ENCODE data around the gene INA.

INA gene

DNA sequence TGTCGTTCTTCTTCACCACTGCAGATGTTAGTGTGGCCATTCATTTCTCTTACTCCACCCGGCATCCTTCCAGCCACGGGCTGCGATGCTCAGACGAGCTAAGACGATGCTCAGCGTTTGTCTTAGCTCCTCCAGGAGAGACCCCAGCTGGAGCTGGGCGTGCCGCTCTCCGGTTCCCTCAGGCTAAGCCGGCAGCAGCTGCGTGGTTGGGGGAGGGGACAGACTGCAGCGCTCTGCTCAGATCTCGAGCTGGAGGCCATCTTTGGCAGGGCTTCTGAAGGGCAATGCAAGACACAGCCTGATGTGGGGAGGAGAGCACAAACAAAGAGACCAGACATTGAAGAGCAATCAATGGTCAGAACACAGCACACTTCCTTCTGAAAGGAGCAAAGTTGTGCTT, 4.8 kb downstream of the INA start:
- no peak for TF ChIP-seq ZNF274 (IDR thresholded peaks at IDR 0.05; ENCODE audit: low read depth, low read length)
- H3K4me3 ChIP-seq (ENCODE audit: low read length), result no peak overlapping the region

DNA sequence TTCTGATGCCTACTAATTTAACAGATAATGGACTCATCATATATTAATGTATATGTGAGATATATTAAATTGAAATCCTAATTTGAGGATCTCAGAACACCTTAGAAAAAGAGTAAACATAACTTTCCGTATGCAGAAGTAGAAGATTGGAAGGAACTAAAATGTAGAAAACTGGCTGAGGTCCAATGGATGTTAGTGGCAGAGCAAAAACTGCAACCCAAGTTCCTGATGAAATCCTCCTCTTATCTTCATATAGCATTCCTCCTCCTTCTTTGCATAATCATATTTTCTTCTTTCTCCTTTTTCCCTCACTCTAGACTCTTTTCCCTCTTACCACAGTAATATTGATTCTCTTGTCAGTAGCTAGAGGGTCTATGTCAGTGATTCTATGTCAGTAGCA, 6.0 kb downstream of the INA start:
- TF ChIP-seq ZNF274 (IDR thresholded peaks at IDR 0.05; ENCODE audit: low read depth, low read length), result no peak
- no peak overlapping the region for H3K4me3 ChIP-seq (ENCODE audit: low read length)

DNA sequence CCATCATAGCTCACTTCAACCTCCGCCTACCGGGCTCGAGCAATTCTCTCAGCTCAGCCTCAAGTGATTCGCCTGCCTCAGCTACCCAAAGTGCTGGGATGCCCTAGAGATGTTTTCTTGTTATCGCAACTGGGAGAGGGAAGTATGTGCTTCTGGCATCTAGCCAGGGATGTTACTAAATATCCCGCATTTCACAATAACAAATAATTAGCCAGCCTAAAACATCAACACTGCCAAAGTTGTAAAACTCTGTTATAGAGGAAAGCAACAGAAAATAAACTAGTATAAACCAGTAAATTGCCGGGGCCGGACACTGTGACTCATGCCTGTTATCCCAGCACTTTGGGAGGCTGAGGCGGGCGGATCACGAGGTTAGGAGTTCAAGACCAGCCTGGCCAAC, 7.2 kb downstream of the INA start:
- no peak for TF ChIP-seq ZNF274 (IDR thresholded peaks at IDR 0.05; ENCODE audit: low read depth, low read length)
- H3K4me3 ChIP-seq (ENCODE audit: low read length), result no peak overlapping the region

DNA sequence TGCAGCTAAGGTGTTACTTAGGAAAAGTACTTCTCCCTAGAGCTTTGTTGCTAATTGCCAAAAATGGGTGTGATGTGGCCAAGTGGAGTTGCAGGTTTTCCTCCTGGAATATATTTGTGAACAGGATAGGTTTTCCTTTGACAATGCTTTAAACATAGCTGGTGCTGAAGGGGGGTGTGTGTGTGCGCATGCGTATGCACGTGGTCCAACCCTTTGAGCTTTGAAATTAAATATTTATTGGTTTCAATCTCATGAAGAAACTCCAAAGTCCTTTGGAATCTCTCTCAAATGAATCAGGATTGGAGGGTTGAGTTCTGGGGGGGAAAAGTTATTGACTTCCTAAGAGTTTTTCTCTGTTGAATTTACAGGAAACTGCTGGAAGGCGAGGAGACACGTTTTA, 11.1 kb downstream of the INA start:
- no peak for TF ChIP-seq ZNF274 (IDR thresholded peaks at IDR 0.05; ENCODE audit: low read depth, low read length)

DNA sequence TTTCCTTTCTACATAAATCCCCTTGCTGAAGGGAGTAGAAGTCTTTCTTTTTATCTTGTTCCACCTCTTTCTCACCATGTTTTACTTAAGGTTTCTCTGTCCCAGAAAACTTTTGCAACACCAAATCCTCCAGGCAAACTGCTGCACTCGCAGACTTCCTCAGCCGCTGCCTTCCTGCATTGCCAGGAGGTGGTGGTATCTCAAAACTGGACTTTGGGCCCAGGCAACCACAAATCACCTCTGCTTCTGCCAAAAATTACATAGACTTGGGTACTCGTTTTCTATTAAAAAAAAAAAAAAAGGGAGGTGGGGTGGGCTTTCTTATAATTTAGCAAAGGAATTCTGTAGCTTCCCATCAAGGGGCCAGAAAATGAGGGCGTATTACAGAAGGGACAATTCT, 14.7 kb downstream of the INA start:
- no peak overlapping the region for H3K4me3 ChIP-seq (ENCODE audit: low read length)
- no peak for TF ChIP-seq ZNF274 (IDR thresholded peaks at IDR 0.05; ENCODE audit: low read depth, low read length)

More for the DNA sequence above, 11.1 kb downstream of the INA start:
- H3K4me3 ChIP-seq (ENCODE audit: low read length), result no peak overlapping the region

DNA sequence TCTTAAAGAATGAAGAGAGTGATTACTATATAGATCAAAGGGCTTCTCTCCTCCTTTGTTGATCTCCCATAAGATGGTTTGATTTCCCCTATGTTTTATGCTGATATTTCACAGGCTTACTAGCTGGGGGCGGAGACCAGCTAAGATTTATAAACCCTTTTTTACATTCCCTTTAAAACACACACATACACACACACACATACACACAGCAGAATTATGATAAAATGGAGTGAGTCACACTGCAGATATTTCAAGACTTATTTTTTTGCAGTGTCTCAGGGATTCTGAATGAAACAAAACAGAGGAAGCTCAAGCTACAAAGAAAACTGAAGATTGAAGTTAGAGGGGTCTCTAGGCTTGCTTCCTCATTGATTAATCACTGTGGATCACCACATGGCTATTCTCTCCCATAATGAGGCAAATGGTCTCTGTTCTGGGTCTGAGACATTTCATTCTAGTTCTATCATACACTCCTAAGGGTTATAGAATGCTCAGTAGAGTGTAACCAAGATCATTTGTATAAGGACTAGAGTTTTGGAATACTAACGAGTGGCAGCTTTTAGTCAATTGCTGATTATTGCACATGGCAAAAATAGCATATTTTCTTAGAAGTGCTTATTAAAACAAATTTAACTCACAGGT, 18.6 kb downstream of the INA start:
- TF ChIP-seq ZNF274 (IDR thresholded peaks at IDR 0.05; ENCODE audit: low read depth, low read length), result no peak
- H3K4me3 ChIP-seq (ENCODE audit: low read length), result no peak overlapping the region

DNA sequence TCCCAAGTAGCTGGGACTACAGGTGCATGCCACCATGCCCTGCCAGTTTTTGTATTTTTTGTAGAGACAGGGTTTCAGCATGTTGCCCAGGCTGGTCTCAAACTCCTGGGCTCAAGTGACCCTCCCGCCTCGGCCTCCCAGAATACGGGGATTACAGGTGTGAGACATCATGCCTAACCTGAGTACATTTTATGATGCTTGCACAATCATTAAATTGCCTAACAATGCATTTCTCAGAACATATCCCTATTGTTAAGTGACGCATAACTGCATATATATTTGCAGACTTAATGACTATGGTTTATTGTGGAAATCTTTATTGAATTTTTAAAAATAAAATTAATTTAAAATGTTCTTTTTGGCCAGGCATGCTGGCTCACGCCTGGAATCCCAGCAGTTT, 30.7 kb downstream of the INA start:
- no peak for TF ChIP-seq ZNF274 (IDR thresholded peaks at IDR 0.05; ENCODE audit: low read depth, low read length)
- no peak overlapping the region for H3K4me3 ChIP-seq (ENCODE audit: low read length)

DNA sequence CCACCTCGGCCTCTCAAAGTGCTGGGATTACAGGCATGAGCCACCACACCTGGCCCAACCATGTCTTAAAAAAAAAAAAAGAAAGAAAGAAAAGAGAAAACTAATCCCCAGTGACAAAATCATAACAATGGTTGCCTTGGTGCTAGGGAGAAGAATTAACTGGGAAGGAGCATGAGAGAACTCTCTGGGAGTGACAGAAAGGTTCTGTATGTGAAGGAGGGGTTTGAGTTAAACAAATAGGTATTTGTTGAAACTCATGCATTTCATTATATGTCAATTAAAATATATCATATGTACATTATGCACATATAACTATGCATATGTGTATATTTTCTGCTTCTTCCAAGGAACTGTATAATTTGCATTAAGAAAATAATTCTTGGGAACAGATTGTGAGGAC, 33.3 kb downstream of the INA start:
- no peak for TF ChIP-seq ZNF274 (IDR thresholded peaks at IDR 0.05; ENCODE audit: low read depth, low read length)
- H3K4me3 ChIP-seq (ENCODE audit: low read length), result no peak overlapping the region

DNA sequence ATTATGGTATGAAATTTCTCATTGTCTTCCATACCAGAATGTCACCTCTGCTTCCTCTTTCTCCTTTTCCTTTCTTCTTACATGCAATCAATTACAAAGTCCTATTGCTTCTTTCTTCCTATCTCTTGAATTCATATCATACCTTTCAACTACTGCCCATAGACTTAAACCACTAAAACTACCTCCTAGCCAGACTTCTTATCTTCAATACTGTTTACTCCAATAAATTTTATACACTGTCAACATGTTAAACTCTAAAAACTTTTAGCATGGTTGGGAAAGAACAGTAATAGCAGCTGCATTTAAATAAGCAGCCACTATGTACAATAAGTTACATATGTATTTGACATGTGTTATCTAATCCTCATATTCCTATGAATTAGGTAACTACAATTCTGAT, 39.1 kb downstream of the INA start:
- TF ChIP-seq ZNF274 (IDR thresholded peaks at IDR 0.05; ENCODE audit: low read depth, low read length), result no peak
- H3K4me3 ChIP-seq (ENCODE audit: low read length), result no peak overlapping the region

DNA sequence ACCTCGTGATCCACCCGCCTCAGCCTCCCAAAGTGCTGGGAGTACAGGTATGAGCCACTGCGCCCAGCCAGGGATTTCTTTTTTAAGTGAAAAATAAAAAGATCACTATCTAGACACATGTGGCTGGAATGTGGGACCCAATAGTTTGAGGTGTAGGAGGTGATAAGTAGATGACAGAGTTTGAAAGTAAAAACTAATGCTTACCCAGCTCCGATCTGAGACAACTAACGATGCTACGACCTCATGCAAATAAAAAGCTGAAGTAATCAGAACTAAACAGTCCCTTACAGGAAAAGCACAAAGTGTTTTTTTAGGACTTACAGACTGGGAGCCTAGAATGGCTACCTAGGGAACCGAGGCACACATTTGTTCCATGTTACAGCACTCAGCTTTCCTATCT, 51.0 kb downstream of the INA start:
- TF ChIP-seq ZNF274 (IDR thresholded peaks at IDR 0.05; ENCODE audit: low read depth, low read length), result no peak
- H3K4me3 ChIP-seq (ENCODE audit: low read length), result no peak overlapping the region

DNA sequence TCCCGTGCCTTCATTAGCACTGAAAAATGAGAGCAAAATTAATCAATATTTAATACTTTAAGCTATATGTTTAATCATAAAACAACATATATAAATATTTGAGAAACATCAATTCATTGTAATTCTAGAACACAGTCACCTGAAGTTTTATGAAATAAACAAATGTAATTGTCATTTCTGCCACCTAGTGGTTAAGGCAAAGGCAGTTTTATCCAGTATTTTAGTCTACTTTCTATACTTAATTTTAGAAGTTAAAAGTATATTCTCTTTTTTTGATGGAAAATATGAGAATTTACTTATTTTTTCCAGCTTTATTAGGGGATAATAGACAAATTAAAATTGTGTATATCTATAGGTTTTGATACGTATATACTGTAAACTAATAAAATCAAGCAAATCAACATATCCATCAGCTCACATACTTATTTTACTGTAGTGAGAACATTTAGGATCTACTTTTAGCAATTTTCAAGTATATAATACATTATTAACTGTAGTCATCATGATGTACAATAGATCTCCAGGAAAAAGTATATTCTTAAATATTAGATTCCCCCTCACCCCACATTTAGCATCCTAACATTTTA, 57.1 kb downstream of the INA start:
- TF ChIP-seq ZNF274 (IDR thresholded peaks at IDR 0.05; ENCODE audit: low read depth, low read length), result no peak
- H3K4me3 ChIP-seq (ENCODE audit: low read length), result no peak overlapping the region

DNA sequence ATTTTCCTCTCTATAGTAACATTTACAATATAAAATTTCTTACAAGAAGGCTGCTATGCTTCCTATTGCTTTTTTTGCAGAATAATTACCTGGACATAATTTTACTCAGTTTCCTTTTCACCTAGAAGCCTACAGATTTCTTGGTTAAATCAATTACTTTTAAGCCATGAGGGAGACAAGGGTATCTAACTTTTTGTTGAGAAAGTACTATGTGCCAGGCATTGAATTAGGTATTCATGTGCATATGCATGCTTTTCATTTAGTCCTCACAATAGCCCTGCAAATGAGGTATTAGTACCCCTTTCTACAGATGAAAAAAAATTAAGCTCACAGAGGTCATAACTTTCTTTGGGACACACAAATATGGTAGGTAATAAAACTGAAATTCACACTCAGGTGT, 57.6 kb downstream of the INA start:
- H3K4me3 ChIP-seq (ENCODE audit: low read length), result no peak overlapping the region
- no peak for TF ChIP-seq ZNF274 (IDR thresholded peaks at IDR 0.05; ENCODE audit: low read depth, low read length)

DNA sequence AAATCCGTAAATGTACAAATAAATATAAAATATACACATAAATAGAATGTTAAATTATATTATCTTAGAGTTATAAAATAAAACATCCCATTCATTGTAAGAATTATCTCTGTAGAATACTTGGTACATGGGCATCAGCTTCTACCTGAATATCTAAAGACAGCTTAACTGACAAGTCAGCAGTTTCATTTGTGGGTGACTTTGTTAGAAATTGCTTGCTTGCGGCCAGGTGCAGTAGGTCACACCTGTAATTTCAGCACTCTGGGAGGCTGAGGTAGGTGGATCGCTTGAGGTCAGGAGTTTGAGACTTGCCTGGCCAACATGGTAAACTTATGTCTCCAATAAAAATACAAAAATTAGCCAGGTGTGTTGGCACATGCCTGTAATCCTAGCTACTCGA, 59.4 kb downstream of the INA start:
- H3K4me3 ChIP-seq (ENCODE audit: low read length), result no peak overlapping the region
- TF ChIP-seq ZNF274 (IDR thresholded peaks at IDR 0.05; ENCODE audit: low read depth, low read length), result no peak
